Stimulated activated CD4-positive, alpha-beta T cell treated with anti-CD3 and anti-CD28 coated beads, Interleukin-4, amount 100 ng/mL, for 4 hours (primary cell): Measurements from ENCODE around the gene PSORS1C2.
"Not testable (repeated sequence)": the region's sequence is repeated elsewhere in the genome, so short reads cannot be mapped to it uniquely, and the experiment has no call there.

Experiments used
- DNase-seq, 2 experiments: peaks; one replicate each; pipeline ENCODE4 v3.0.0-alpha.2; 2020

The PSORS1C2 gene

GRCh38 chr6:31165064-31165832 is 26.4 kb upstream of the PSORS1C2 start:
- DNase-seq = not testable (repeated sequence)

- DNase-seq = not testable (repeated sequence)
These were observed 25.7 kb upstream of the PSORS1C2 start for GRCh38 chr6:31164475-31165063.

GRCh38 chr6:31163922-31164321 is 25.1 kb upstream of the PSORS1C2 start:
- no peak for DNase-seq

GRCh38 chr6:31162463-31163165 is 23.7 kb upstream of the PSORS1C2 start:
- DNase-seq = no peak

GRCh38 chr6:31161216-31162126 is 22.6 kb upstream of the PSORS1C2 start:
- DNase-seq = no peak

- no peak for DNase-seq
These were observed 20.3 kb upstream of the PSORS1C2 start for GRCh38 chr6:31158863-31159855.

GRCh38 chr6:31158140-31158862 is 19.4 kb upstream of the PSORS1C2 start, which contains the start of gene TCF19:
Gene TCF19, plus strand, starts transcription at chr6:31158589. Its CDS starts 881 bp downstream, at chr6:31159470.
- peak; percentile 99 for DNase-seq

GRCh38 chr6:31157513-31158139 is 18.8 kb upstream of the PSORS1C2 start, which contains the start of gene CCHCR1:
Gene CCHCR1, minus strand, starts transcription at chr6:31157802. Its CDS starts 202 bp downstream, at chr6:31157600.
- no peak for DNase-seq

GRCh38 chr6:31156641-31157040 is 17.8 kb upstream of the PSORS1C2 start:
- DNase-seq = no peak

- no peak for DNase-seq
These were observed 15.6 kb upstream of the PSORS1C2 start for GRCh38 chr6:31154436-31154835.

- DNase-seq = no peak
These were observed 13.9 kb upstream of the PSORS1C2 start for GRCh38 chr6:31152781-31153180.

GRCh38 chr6:31149827-31150447 is 11.1 kb upstream of the PSORS1C2 start:
- no peak for DNase-seq

GRCh38 chr6:31145386-31145785 is 6.5 kb upstream of the PSORS1C2 start:
- DNase-seq = no peak

GRCh38 chr6:31144970-31145340 is 6.1 kb upstream of the PSORS1C2 start:
- DNase-seq = no peak

- no peak for DNase-seq
These were observed 5.6 kb upstream of the PSORS1C2 start for GRCh38 chr6:31144296-31144969.

- DNase-seq = no peak
These were observed 4.3 kb upstream of the PSORS1C2 start for GRCh38 chr6:31143148-31143547.

- no peak for DNase-seq
These were observed 3.5 kb upstream of the PSORS1C2 start for GRCh38 chr6:31142361-31142761.

GRCh38 chr6:31140643-31141042 is 1.8 kb upstream of the PSORS1C2 start:
- DNase-seq = no peak

GRCh38 chr6:31139599-31139998 is 733 bp upstream of the PSORS1C2 start:
- no peak for DNase-seq
